Right lobe of liver (tissue), 6 donors: Measurements from ENCODE around the gene FBXL13. TPM values are rescaled to one million over a fixed set of nuclear protein-coding genes. Genes with fewer than 3 reads are reported as not detected.
"Not testable (repeated sequence)": the region's sequence is repeated elsewhere in the genome, so short reads cannot be mapped to it uniquely, and the experiment has no call there.

Experiments
- ATAC-seq, 4 donors: fragments of 200-7000 bp; cut with Tn5 transposase; one replicate each; pipeline ENCODE4 v1.9.1; 2020; ENCODE audit warnings: mild to moderate bottlenecking in 4 of 4, moderate library complexity in 4 of 4
- DNase-seq, 3 donors: peaks; one replicate each; pipeline ENCODE4 v3.0.0-alpha.2; 2020
- H3K27ac ChIP-seq, 3 donors: fragments of 200-600 bp; one replicate each; pipeline ENCODE4 v1.8.0; 2022
- H3K27me3 ChIP-seq, 2 donors: fragments of 200-600 bp; one replicate each; pipeline ENCODE4 v1.8.0; 2022
- H3K36me3 ChIP-seq, 4 donors: fragments of 200-600 bp; sonication (generic) in 1 of 4; one replicate each; pipeline versions ENCODE4 v1.5.1 to v1.8.0; 2017 to 2022; ENCODE audit warnings: control low read depth in 1 of 4
- H3K4me1 ChIP-seq, 4 donors: fragments of 200-600 bp; sonication (generic) in 1 of 4; one replicate each; pipeline versions ENCODE4 v1.5.1 to v1.8.0; 2017 to 2022; ENCODE audit warnings: control low read depth in 1 of 4
- H3K4me3 ChIP-seq, 3 donors: fragments of 200-600 bp; one replicate each; pipeline ENCODE4 v1.8.0; 2022
- H3K9me3 ChIP-seq, 4 donors: fragments of 200-600 bp; sonication (generic) in 1 of 4; one replicate each; pipeline versions ENCODE4 v1.5.1 to v1.8.0; 2017 to 2022; ENCODE audit warnings: control low read depth in 1 of 4
- CTCF ChIP-seq, 4 donors: fragments of 200-600 bp in 3 of 4; fragments of 450-650 bp in 1 of 4; IDR thresholded peaks; one replicate each; pipeline versions ENCODE4 v1.5.1 to v1.8.0; 2016 to 2022; ENCODE audit warnings: antibody characterized with exemption in 4 of 4, mild to moderate bottlenecking in 2 of 4
- POLR2A ChIP-seq: fragments of 450-650 bp; IDR thresholded peaks from one replicate; pipeline ENCODE4 v1.6.1; 2017; ENCODE audit warnings: antibody characterized with exemption, mild to moderate bottlenecking
- WGBS: methylation state at CpG from one replicate; pipeline ENCODE4 v1.1.6; 2018; ENCODE audit warnings: low coverage, low lambda C conversion rate; ENCODE audit not compliant: insufficient coverage; ENCODE audit errors: missing lambda C conversion rate; 5-methylcytosine and 5-hydroxymethylcytosine counted together
- intact Hi-C, 2 donors: fragments of 100-400 bp; cut with DNase I; formaldehyde crosslinking; loops; one replicate each; pipeline versions ENCODE4 v1.11.2 to v1.14.1; 2022
- total RNA-seq, 6 experiments: library from RNA; depleted of rRNA in 2 of 6; stranded (reverse); fragments of >200 nt in 2 of 6; fragmentation: NEBNext Ultra II Directional in 3 of 6; extraction: Animal tissue kit (Norgen Biotek cat#: 25700) in 3 of 6; gene quantifications; one replicate each; pipeline versions ENCODE4 v1.1.0 to v1.2.4, GENCODE V29; 2016 to 2023
- donor health status: DM: no; HTN: yes; CAD: no.
- donor health status: DM: no; HTN: no; CAD: no.
- donor health status: DM: no; HTN: no; CAD: no.
- donor health status: DM: no; HTN: yes; CAD: no.
- donor health status: DM: no; HTN: yes; CAD: no.

The FBXL13 gene
- total RNA-seq, 6 experiments from 2014 or later: 0.12 to 0.31 (median 0.20) TPM; not detected in 2

- Histone ChIP-seq H3K27ac (no peak overlapping the region), H3K36me3 (no peaks in the 10 kb centered on the region), H3K4me3 (no peak overlapping the region), H3K9me3 (no peaks in the 10 kb centered on the region), H3K4me1 (peaks cover 0 to 32% (median 0%) of the 10 kb centered on the region in 4 donors), H3K27me3 (no peaks in the 10 kb centered on the region)
- ATAC-seq (no peak), DNase-seq (no peak)
- TF ChIP-seq CTCF (IDR thresholded peaks at IDR 0.05) (no peak), POLR2A (no peak)
- intact Hi-C loops: no loop called here
These were observed 263.7 kb downstream of the FBXL13 start for GRCh38 chr7:102810916-102811315.

GRCh38 chr7:102806613-102807012 is 268.0 kb downstream of the FBXL13 start:
- DNase-seq: no peak
- WGBS: 55% methylated on average over 4 of the region's 7 CpGs

GRCh38 chr7:102795987-102796595 is 278.5 kb downstream of the FBXL13 start:
- H3K27me3 ChIP-seq, H3K4me3 ChIP-seq, DNase-seq, intact Hi-C loops, H3K27ac ChIP-seq, ATAC-seq, H3K36me3 ChIP-seq, H3K9me3 ChIP-seq, H3K4me1 ChIP-seq: not testable (repeated sequence)
- WGBS: 100% methylated on average over 1 of the region's 6 CpGs

More at GRCh38 chr7:102806613-102807012, 268.0 kb downstream of the FBXL13 start:
- intact Hi-C loops: no loop called here
- Histone ChIP-seq H3K4me3 (no peak overlapping the region), H3K36me3 (no peaks in the 10 kb centered on the region), H3K4me1 (peaks cover 0 to 9% (median 0%) of the 10 kb centered on the region in 4 donors), H3K27me3 (no peaks in the 10 kb centered on the region), H3K9me3 (no peaks in the 10 kb centered on the region), H3K27ac (no peak overlapping the region)
- TF ChIP-seq POLR2A (no peak), CTCF (IDR thresholded peaks at IDR 0.05) (no peak)
- ATAC-seq: peak in 1 of 4 donors; percentile 49

- H3K4me1 ChIP-seq, H3K27me3 ChIP-seq, H3K27ac ChIP-seq, DNase-seq, H3K4me3 ChIP-seq, H3K9me3 ChIP-seq, intact Hi-C loops, ATAC-seq, H3K36me3 ChIP-seq: not testable (repeated sequence)
- WGBS: 93% methylated on average over 1 of the region's 1 CpG
These were observed 280.0 kb downstream of the FBXL13 start for GRCh38 chr7:102794567-102794966.

- H3K27ac ChIP-seq, H3K4me3 ChIP-seq, intact Hi-C loops, H3K36me3 ChIP-seq, H3K4me1 ChIP-seq, H3K9me3 ChIP-seq, DNase-seq, H3K27me3 ChIP-seq, ATAC-seq: not testable (repeated sequence)
These were observed 282.8 kb downstream of the FBXL13 start for GRCh38 chr7:102791831-102792230.

- H3K27me3 ChIP-seq, H3K36me3 ChIP-seq, ATAC-seq, DNase-seq, H3K27ac ChIP-seq, intact Hi-C loops, H3K9me3 ChIP-seq, H3K4me3 ChIP-seq, H3K4me1 ChIP-seq: not testable (repeated sequence)
- 90% methylated on average over 3 of the region's 5 CpGs for WGBS
These were observed 283.2 kb downstream of the FBXL13 start for GRCh38 chr7:102791367-102791766.

- H3K27me3 ChIP-seq, H3K36me3 ChIP-seq, H3K9me3 ChIP-seq, DNase-seq, H3K27ac ChIP-seq, intact Hi-C loops, H3K4me3 ChIP-seq, H3K4me1 ChIP-seq: not testable (repeated sequence)
- ATAC-seq: peak; percentile 62 to 83 (median 78)
- 65% methylated on average over 3 of the region's 4 CpGs for WGBS
These were observed 284.1 kb downstream of the FBXL13 start for GRCh38 chr7:102790364-102791100.

- intact Hi-C loops, H3K9me3 ChIP-seq, H3K36me3 ChIP-seq, ATAC-seq, H3K27ac ChIP-seq, H3K4me3 ChIP-seq, H3K27me3 ChIP-seq, DNase-seq, H3K4me1 ChIP-seq: not testable (repeated sequence)
- 100% methylated on average over 1 of the region's 2 CpGs for WGBS
These were observed 285.8 kb downstream of the FBXL13 start for GRCh38 chr7:102788770-102789169.

GRCh38 chr7:102780926-102781325 is 293.7 kb downstream of the FBXL13 start:
- H3K9me3 ChIP-seq, H3K27me3 ChIP-seq, H3K36me3 ChIP-seq, intact Hi-C loops, ATAC-seq, H3K4me1 ChIP-seq, H3K4me3 ChIP-seq, H3K27ac ChIP-seq, DNase-seq: not testable (repeated sequence)
- 100% methylated on average over 3 of the region's 10 CpGs for WGBS

- H3K27ac ChIP-seq, ATAC-seq, H3K4me3 ChIP-seq, H3K36me3 ChIP-seq, DNase-seq, H3K4me1 ChIP-seq, H3K27me3 ChIP-seq, H3K9me3 ChIP-seq, intact Hi-C loops: not testable (repeated sequence)
- WGBS: 70% methylated on average over 3 of the region's 3 CpGs
These were observed 295.9 kb downstream of the FBXL13 start for GRCh38 chr7:102778663-102779062.
